ENCODE results near the gene ZBTB20.

The ZBTB20 gene

GRCh38 chr3:114879059-114880031, 267.7 kb downstream of the ZBTB20 start:
- FAIRE-seq (peak; percentile 33), DNase-seq (ENCODE audit: insufficient read length, low spot score) (no peak)

GRCh38 chr3:114878114-114878839, 268.8 kb downstream of the ZBTB20 start:
- no peak for DNase-seq (ENCODE audit: insufficient read length, low spot score)

GRCh38 chr3:114877378-114878113, 269.5 kb downstream of the ZBTB20 start:
- DNase-seq (ENCODE audit: insufficient read length, low spot score) (no peak), FAIRE-seq (no peak)

More at GRCh38 chr3:114878114-114878839, 268.8 kb downstream of the ZBTB20 start:
- no peak for FAIRE-seq

GRCh38 chr3:114874522-114874971, 272.5 kb downstream of the ZBTB20 start:
- FAIRE-seq (no peak), DNase-seq (ENCODE audit: insufficient read length, low spot score) (no peak)

- DNase-seq (ENCODE audit: insufficient read length, low spot score) (no peak), FAIRE-seq (no peak)
These were observed 273.5 kb downstream of the ZBTB20 start for GRCh38 chr3:114873591-114873990.

GRCh38 chr3:114872588-114872987, 274.5 kb downstream of the ZBTB20 start:
- DNase-seq (ENCODE audit: insufficient read length, low spot score): no peak
- FAIRE-seq: no peak

- DNase-seq (ENCODE audit: insufficient read length, low spot score): no peak
These were observed 275.0 kb downstream of the ZBTB20 start for GRCh38 chr3:114872050-114872449.

GRCh38 chr3:114867835-114868503, 279.1 kb downstream of the ZBTB20 start:
- no peak for DNase-seq (ENCODE audit: insufficient read length, low spot score)
- FAIRE-seq: no peak

More at GRCh38 chr3:114872050-114872449, 275.0 kb downstream of the ZBTB20 start:
- FAIRE-seq: no peak

- FAIRE-seq (no peak), DNase-seq (ENCODE audit: insufficient read length, low spot score) (no peak)
These were observed 279.7 kb downstream of the ZBTB20 start for GRCh38 chr3:114867359-114867758.

- DNase-seq (ENCODE audit: insufficient read length, low spot score) (no peak), FAIRE-seq (no peak)
These were observed 280.7 kb downstream of the ZBTB20 start for GRCh38 chr3:114866430-114866829.

- FAIRE-seq: no peak
- DNase-seq (ENCODE audit: insufficient read length, low spot score): no peak
These were observed 282.1 kb downstream of the ZBTB20 start for GRCh38 chr3:114864970-114865369.

GRCh38 chr3:114863848-114864247, 283.2 kb downstream of the ZBTB20 start:
- FAIRE-seq (peak; percentile 82), DNase-seq (ENCODE audit: insufficient read length, low spot score) (peak; percentile 8)

- no peak for FAIRE-seq
- no peak for DNase-seq (ENCODE audit: insufficient read length, low spot score)
These were observed 285.4 kb downstream of the ZBTB20 start for GRCh38 chr3:114861666-114862065.

GRCh38 chr3:114860531-114860930, 286.6 kb downstream of the ZBTB20 start:
- DNase-seq (ENCODE audit: insufficient read length, low spot score) (no peak), FAIRE-seq (peak; percentile 21)

GRCh38 chr3:114858329-114858728, 288.8 kb downstream of the ZBTB20 start:
- no peak for FAIRE-seq
- DNase-seq (ENCODE audit: insufficient read length, low spot score): no peak

GRCh38 chr3:114857299-114857701, 289.8 kb downstream of the ZBTB20 start:
- DNase-seq (ENCODE audit: insufficient read length, low spot score) (no peak), FAIRE-seq (no peak)

- FAIRE-seq (peak; percentile 44), DNase-seq (ENCODE audit: insufficient read length, low spot score) (no peak)
These were observed 290.3 kb downstream of the ZBTB20 start for GRCh38 chr3:114856835-114857234.

GRCh38 chr3:114855839-114856238, 291.2 kb downstream of the ZBTB20 start:
- no peak for DNase-seq (ENCODE audit: insufficient read length, low spot score)
- FAIRE-seq: peak; percentile 53

- FAIRE-seq: no peak
These were observed 294.1 kb downstream of the ZBTB20 start for GRCh38 chr3:114852966-114853365.

GRCh38 chr3:114850898-114851297, 296.2 kb downstream of the ZBTB20 start:
- no peak for FAIRE-seq

More at GRCh38 chr3:114852966-114853365, 294.1 kb downstream of the ZBTB20 start:
- no peak for DNase-seq (ENCODE audit: insufficient read length, low spot score)

More at GRCh38 chr3:114850898-114851297, 296.2 kb downstream of the ZBTB20 start:
- no peak for DNase-seq (ENCODE audit: insufficient read length, low spot score)
